ENCODE measurements around the gene TUBA1A.
"Not testable (repeated sequence)": the region's sequence is repeated elsewhere in the genome, so short reads cannot be mapped to it uniquely, and the experiment has no call there.

TUBA1A gene

GRCh38 chr12:49165114-49165513 lies 23.8 kb downstream of the TUBA1A start:
- TF ChIP-seq CTCF (conservative IDR thresholded peaks at IDR 0.05; ENCODE audit: low read length) = no peak
- H3K4me3 ChIP-seq (ENCODE audit: low read length) = no peak overlapping the region
- DNase-seq (ENCODE audit: low read depth) = no peak

- H3K4me3 ChIP-seq (ENCODE audit: low read length); DNase-seq (ENCODE audit: low read depth): not testable (repeated sequence)
These were observed 27.0 kb downstream of the TUBA1A start for GRCh38 chr12:49161901-49162300.

GRCh38 chr12:49161092-49161795 lies 27.6 kb downstream of the TUBA1A start:
- DNase-seq (ENCODE audit: low read depth) = no peak
- no peak for TF ChIP-seq CTCF (conservative IDR thresholded peaks at IDR 0.05; ENCODE audit: low read length)
- H3K4me3 ChIP-seq (ENCODE audit: low read length) = no peak overlapping the region

- TF ChIP-seq CTCF (conservative IDR thresholded peaks at IDR 0.05; ENCODE audit: low read length) = no peak
- H3K4me3 ChIP-seq (ENCODE audit: low read length) = no peak overlapping the region
- no peak for DNase-seq (ENCODE audit: low read depth)
These were observed 28.5 kb downstream of the TUBA1A start for GRCh38 chr12:49160399-49160798.

GRCh38 chr12:49154221-49154620 lies 34.7 kb downstream of the TUBA1A start:
- H3K4me3 ChIP-seq (ENCODE audit: low read length) = no peak overlapping the region
- no peak for TF ChIP-seq CTCF (conservative IDR thresholded peaks at IDR 0.05; ENCODE audit: low read length)
- no peak for DNase-seq (ENCODE audit: low read depth)

- H3K4me3 ChIP-seq (ENCODE audit: low read length) = no peak overlapping the region
- TF ChIP-seq CTCF (conservative IDR thresholded peaks at IDR 0.05; ENCODE audit: low read length) = no peak
- DNase-seq (ENCODE audit: low read depth) = no peak
These were observed 41.5 kb downstream of the TUBA1A start for GRCh38 chr12:49147384-49147783.

GRCh38 chr12:49146406-49146805 lies 42.5 kb downstream of the TUBA1A start:
- no peak for DNase-seq (ENCODE audit: low read depth)
- H3K4me3 ChIP-seq (ENCODE audit: low read length) = no peak overlapping the region
- no peak for TF ChIP-seq CTCF (conservative IDR thresholded peaks at IDR 0.05; ENCODE audit: low read length)

Measured in AG10803 (cell line).